Smooth muscle cell (in vitro differentiated cells): ENCODE data around the gene GPR17. TPM values are rescaled to one million over a fixed set of nuclear protein-coding genes. Genes with fewer than 3 reads are reported as not detected.

Experiments used
- DNase-seq: peaks from one replicate; lab custom pipeline; 2025; ENCODE audit not compliant: unreplicated experiment; lab: John Stamatoyannopoulos, UW
- H2AFZ ChIP-seq: fragments of 200-600 bp; sonication (generic); 2 replicates; pipeline ENCODE4 v1.6.0; 2016; ENCODE audit warnings: antibody characterized with exemption, low read depth, mild to moderate bottlenecking
- H3F3A ChIP-seq: fragments of 200-600 bp; sonication (generic); 2 replicates; pipeline ENCODE4 v1.6.0; 2017; ENCODE audit warnings: antibody characterized with exemption, low read depth
- H3K27ac ChIP-seq: fragments of 200-600 bp; sonication (generic); 2 replicates; pipeline ENCODE4 v1.5.1; 2016; ENCODE audit warnings: low read depth, mild to moderate bottlenecking
- H3K27me3 ChIP-seq: fragments of 200-600 bp; sonication (generic); 2 replicates; pipeline ENCODE4 v1.6.1; 2016; ENCODE audit warnings: low read depth, mild to moderate bottlenecking
- H3K36me3 ChIP-seq: fragments of 200-600 bp; sonication (generic); 2 replicates; pipeline ENCODE4 v1.5.1; 2016; ENCODE audit warnings: low read depth
- H3K4me1 ChIP-seq: fragments of 200-600 bp; sonication (generic); 2 replicates; pipeline ENCODE4 v1.5.1; 2016; ENCODE audit warnings: low read depth
- H3K4me2 ChIP-seq: fragments of 200-600 bp; sonication (generic); 2 replicates; pipeline ENCODE4 v1.6.0; 2016; ENCODE audit warnings: mild to moderate bottlenecking
- H3K4me3 ChIP-seq: fragments of 200-600 bp; sonication (generic); 2 replicates; pipeline ENCODE4 v1.5.1; 2016; ENCODE audit warnings: mild to moderate bottlenecking
- H3K79me2 ChIP-seq: fragments of 200-600 bp; sonication (generic); 2 replicates; pipeline ENCODE4 v1.6.0; 2016; ENCODE audit warnings: low read depth, mild to moderate bottlenecking
- H3K9ac ChIP-seq: fragments of 200-600 bp; sonication (generic); 2 replicates; pipeline ENCODE4 v1.6.0; 2016; ENCODE audit warnings: low read depth
- H3K9me3 ChIP-seq: fragments of 200-600 bp; sonication (generic); replicated peaks from 2 replicates; pipeline ENCODE4 v1.5.1; 2016; ENCODE audit warnings: low read depth
- H4K20me1 ChIP-seq: fragments of 200-600 bp; sonication (generic); 2 replicates; pipeline ENCODE4 v1.6.0; 2016; ENCODE audit warnings: low read depth
- WGBS: methylation state at CpG from one replicate; pipeline ENCODE4 v1.1.7; 2016; ENCODE audit warnings: low lambda C conversion rate; 5-methylcytosine and 5-hydroxymethylcytosine counted together
- polyA plus RNA-seq: library from polyadenylated mRNA; unstranded; fragments of >200 nt; fragmentation: Nextera tagmentation; extraction: Ambion mirVana; gene quantifications from 2 replicates; pipeline ENCODE4 v1.2.1, GENCODE V29; 2016
- total RNA-seq: library from RNA; depleted of rRNA; stranded (reverse); fragments of >200 nt; gene quantifications from 2 replicates; pipeline ENCODE4 v1.2.3, GENCODE V29; 2014
- TF ChIP-seq, protein P1 (sequence below): fragments of 200-600 bp; sonication (generic); IDR thresholded peaks from 2 replicates; pipeline ENCODE4 v1.5.1; 2017; ENCODE audit warnings: borderline replicate concordance, mild to moderate bottlenecking, antibody characterized with exemption; ENCODE audit not compliant: insufficient read depth, poor library complexity, severe bottlenecking

The GPR17 gene
- total and polyA plus RNA-seq, 2 experiments from 2014 or later, result not detected

GRCh38 chr2:127597984-127598380 lies 48.0 kb upstream of the GPR17 start:
- Histone ChIP-seq H3K27ac (peak overlapping the region; percentile 40), H4K20me1 (no peaks in the 10 kb centered on the region), H3K79me2 (no peaks in the 10 kb centered on the region), H3K27me3 (no peaks in the 10 kb centered on the region), H3F3A (no peaks in the 10 kb centered on the region), H3K4me1 (peaks cover 3% of the 10 kb centered on the region), H3K9me3 (no peaks in the 10 kb centered on the region), H3K9ac (no peak overlapping the region), H3K4me3 (no peak overlapping the region), H3K36me3 (no peaks in the 10 kb centered on the region), H2AFZ (no peak overlapping the region), H3K4me2 (no peak overlapping the region)
- DNase-seq, result no peak
- 61% methylated on average over 4 of the region's 4 CpGs for WGBS
- TF ChIP-seq, protein P1, sequence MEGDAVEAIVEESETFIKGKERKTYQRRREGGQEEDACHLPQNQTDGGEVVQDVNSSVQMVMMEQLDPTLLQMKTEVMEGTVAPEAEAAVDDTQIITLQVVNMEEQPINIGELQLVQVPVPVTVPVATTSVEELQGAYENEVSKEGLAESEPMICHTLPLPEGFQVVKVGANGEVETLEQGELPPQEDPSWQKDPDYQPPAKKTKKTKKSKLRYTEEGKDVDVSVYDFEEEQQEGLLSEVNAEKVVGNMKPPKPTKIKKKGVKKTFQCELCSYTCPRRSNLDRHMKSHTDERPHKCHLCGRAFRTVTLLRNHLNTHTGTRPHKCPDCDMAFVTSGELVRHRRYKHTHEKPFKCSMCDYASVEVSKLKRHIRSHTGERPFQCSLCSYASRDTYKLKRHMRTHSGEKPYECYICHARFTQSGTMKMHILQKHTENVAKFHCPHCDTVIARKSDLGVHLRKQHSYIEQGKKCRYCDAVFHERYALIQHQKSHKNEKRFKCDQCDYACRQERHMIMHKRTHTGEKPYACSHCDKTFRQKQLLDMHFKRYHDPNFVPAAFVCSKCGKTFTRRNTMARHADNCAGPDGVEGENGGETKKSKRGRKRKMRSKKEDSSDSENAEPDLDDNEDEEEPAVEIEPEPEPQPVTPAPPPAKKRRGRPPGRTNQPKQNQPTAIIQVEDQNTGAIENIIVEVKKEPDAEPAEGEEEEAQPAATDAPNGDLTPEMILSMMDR, result no peak

GRCh38 chr2:127598711-127599110 lies 47.2 kb upstream of the GPR17 start:
- TF ChIP-seq, protein P1, result no peak
- Histone ChIP-seq H4K20me1 (no peaks in the 10 kb centered on the region), H3K36me3 (no peaks in the 10 kb centered on the region), H3F3A (no peaks in the 10 kb centered on the region), H3K4me2 (peak overlapping the region; percentile 35), H3K4me1 (peaks cover 3% of the 10 kb centered on the region), H3K4me3 (no peak overlapping the region), H3K9me3 (no peaks in the 10 kb centered on the region), H3K27me3 (no peaks in the 10 kb centered on the region), H3K27ac (peak overlapping the region; percentile 40), H3K9ac (no peak overlapping the region), H2AFZ (peak overlapping the region; percentile 20), H3K79me2 (no peaks in the 10 kb centered on the region)
- WGBS, result 90% methylated on average over 3 of the region's 3 CpGs
- no peak for DNase-seq

DNA sequence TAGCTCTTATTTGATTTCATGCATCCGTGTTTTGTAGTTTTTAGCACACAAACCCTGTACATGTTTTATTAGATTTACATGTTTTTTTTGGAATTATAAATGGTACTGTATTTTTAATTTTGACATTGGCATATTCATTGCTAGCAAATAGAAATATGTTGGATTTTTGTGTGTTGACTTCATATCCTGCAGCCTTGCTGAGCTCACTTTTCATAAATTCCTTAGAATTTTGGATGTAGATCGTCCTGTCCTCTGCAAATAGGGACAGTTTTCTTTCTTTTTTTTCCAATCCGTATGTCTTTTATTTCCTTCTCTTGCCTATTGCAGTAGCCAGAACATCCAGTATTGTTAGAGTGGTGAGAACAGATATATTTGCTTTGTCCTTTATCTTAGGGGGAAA lies 46.7 kb upstream of the GPR17 start:
- Histone ChIP-seq H3K27ac (no peak overlapping the region), H3K27me3 (no peaks in the 10 kb centered on the region), H3F3A (no peaks in the 10 kb centered on the region), H3K4me3 (no peak overlapping the region), H3K4me1 (peaks cover 3% of the 10 kb centered on the region), H3K4me2 (peak overlapping the region; percentile 35), H4K20me1 (no peaks in the 10 kb centered on the region), H3K9me3 (no peaks in the 10 kb centered on the region), H3K9ac (no peak overlapping the region), H3K36me3 (no peaks in the 10 kb centered on the region), H2AFZ (peak overlapping the region; percentile 20), H3K79me2 (no peaks in the 10 kb centered on the region)
- no peak for DNase-seq
- 83% methylated on average over 3 of the region's 3 CpGs for WGBS
- TF ChIP-seq, protein P1, result no peak

DNA sequence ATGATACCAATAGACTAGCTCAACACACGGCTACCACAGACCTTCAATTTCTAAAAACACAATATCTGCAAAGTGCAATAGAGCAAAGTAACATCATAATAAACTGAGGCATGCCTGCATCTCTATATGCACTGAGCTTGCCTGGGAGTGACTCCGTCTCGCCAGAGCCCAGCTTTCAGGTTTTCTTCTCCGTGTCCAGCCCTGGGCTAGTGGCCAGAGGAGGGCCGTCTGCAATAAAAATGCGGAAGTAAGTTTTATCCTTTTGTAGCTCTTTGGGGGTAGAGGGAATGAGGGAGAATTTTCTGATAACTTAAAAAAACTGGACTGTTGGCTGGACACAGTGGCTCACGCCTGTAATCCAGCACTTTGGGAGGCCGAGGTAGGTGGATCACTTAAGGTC lies 41.0 kb upstream of the GPR17 start:
- no peaks in the 10 kb centered on the region for H3K36me3 ChIP-seq
- DNase-seq, result no peak

More for the DNA sequence above, 41.0 kb upstream of the GPR17 start:
- Histone ChIP-seq H4K20me1 (no peaks in the 10 kb centered on the region), H3K4me1 (no peaks in the 10 kb centered on the region), H3F3A (no peaks in the 10 kb centered on the region), H3K4me2 (no peak overlapping the region), H3K79me2 (no peaks in the 10 kb centered on the region), H3K9me3 (no peaks in the 10 kb centered on the region), H2AFZ (no peak overlapping the region), H3K27ac (no peak overlapping the region), H3K9ac (no peak overlapping the region), H3K27me3 (no peaks in the 10 kb centered on the region), H3K4me3 (no peak overlapping the region)
- TF ChIP-seq, protein P1, result no peak
- 96% methylated on average over 8 of the region's 8 CpGs for WGBS
